Nephron progenitor cell (in vitro differentiated cells): ENCODE measurements around the gene NRG2.

Source experiments
- DNase-seq: peaks from one replicate; pipeline ENCODE4 v3.0.0; 2021
- H3K27ac Mint-ChIP-seq: 2 replicates; pipeline ENCODE4 v1.8.0; 2021; ENCODE audit warnings: mild to moderate bottlenecking, moderate library complexity, mixed read lengths
- H3K27me3 Mint-ChIP-seq: 2 replicates; pipeline ENCODE4 v1.8.0; 2021; ENCODE audit warnings: mild to moderate bottlenecking, low read depth, mixed read lengths; ENCODE audit not compliant: poor library complexity
- H3K36me3 Mint-ChIP-seq: 2 replicates; pipeline ENCODE4 v1.8.0; 2021; ENCODE audit warnings: low read depth, mixed read lengths
- H3K4me1 Mint-ChIP-seq: 2 replicates; pipeline ENCODE4 v1.8.0; 2021; ENCODE audit warnings: mixed read lengths
- H3K4me3 Mint-ChIP-seq: 2 replicates; pipeline ENCODE4 v1.8.0; 2021; ENCODE audit warnings: mild to moderate bottlenecking, moderate library complexity, mixed read lengths
- H3K9me3 Mint-ChIP-seq: 2 replicates; pipeline ENCODE4 v1.8.0; 2021; ENCODE audit warnings: mild to moderate bottlenecking, moderate library complexity, mixed read lengths
- CTCF ChIP-seq: fragments of 200-600 bp; sonication (generic); IDR thresholded peaks from 2 replicates; pipeline ENCODE4 v1.5.0; 2021; ENCODE audit warnings: antibody characterized with exemption

Gene NRG2

GRCh38 chr5:140044041-140044440 lies 942 bp upstream of the NRG2 start:
- Mint-ChIP-seq H3K4me1 (peaks cover 8% of the 10 kb centered on the region), H3K9me3 (no peaks in the 10 kb centered on the region), H3K36me3 (no peaks in the 10 kb centered on the region), H3K27ac (no peak overlapping the region), H3K27me3 (peaks cover 97% of the 10 kb centered on the region), H3K4me3 (peak overlapping the region; percentile 72)
- no peak for DNase-seq
- TF ChIP-seq CTCF: no peak

- H3K4me3 Mint-ChIP-seq: peak overlapping the region; percentile 72
- DNase-seq: no peak
- TF ChIP-seq CTCF: no peak
- H3K27ac Mint-ChIP-seq: no peak overlapping the region
- no peaks in the 10 kb centered on the region for H3K9me3 Mint-ChIP-seq
- peaks cover 9% of the 10 kb centered on the region for H3K4me1 Mint-ChIP-seq
- H3K36me3 Mint-ChIP-seq: no peaks in the 10 kb centered on the region
- peaks cover 99% of the 10 kb centered on the region for H3K27me3 Mint-ChIP-seq
These were observed 391 bp upstream of the NRG2 start for GRCh38 chr5:140043508-140043872.

DNA sequence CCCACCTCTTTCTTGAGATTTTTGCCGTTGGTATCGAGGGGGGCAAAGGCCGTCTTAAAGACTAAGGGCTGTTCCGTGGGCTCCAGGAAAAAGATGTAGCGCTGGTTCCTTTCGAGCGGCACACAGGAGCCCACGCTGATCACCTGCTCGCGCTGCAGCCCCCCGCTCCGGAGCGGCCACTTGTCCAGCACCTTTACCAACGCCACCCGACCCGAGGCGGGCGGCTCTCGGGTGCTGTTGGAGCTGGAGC lies 781 bp downstream of the NRG2 start:
- Mint-ChIP-seq H3K36me3 (no peaks in the 10 kb centered on the region), H3K27me3 (peaks cover 99% of the 10 kb centered on the region), H3K4me3 (no peak overlapping the region), H3K4me1 (peaks cover 12% of the 10 kb centered on the region), H3K9me3 (no peaks in the 10 kb centered on the region), H3K27ac (no peak overlapping the region)
- TF ChIP-seq CTCF: no peak
- no peak for DNase-seq

- TF ChIP-seq CTCF: no peak
- H3K27ac Mint-ChIP-seq: no peak overlapping the region
- peaks cover 99% of the 10 kb centered on the region for H3K27me3 Mint-ChIP-seq
These were observed 1.4 kb downstream of the NRG2 start for GRCh38 chr5:140041492-140042392.

GRCh38 chr5:140041099-140041491 lies 2.0 kb downstream of the NRG2 start:
- peaks cover 99% of the 10 kb centered on the region for H3K27me3 Mint-ChIP-seq
- peak overlapping the region; percentile 70 for H3K4me3 Mint-ChIP-seq
- no peaks in the 10 kb centered on the region for H3K9me3 Mint-ChIP-seq
- H3K36me3 Mint-ChIP-seq: no peaks in the 10 kb centered on the region
- no peak for TF ChIP-seq CTCF
- no peak overlapping the region for H3K27ac Mint-ChIP-seq
- DNase-seq: no peak
- peaks cover 12% of the 10 kb centered on the region for H3K4me1 Mint-ChIP-seq

More at GRCh38 chr5:140041492-140042392, 1.4 kb downstream of the NRG2 start:
- no peaks in the 10 kb centered on the region for H3K36me3 Mint-ChIP-seq
- H3K4me3 Mint-ChIP-seq: peak overlapping the region; percentile 70
- H3K9me3 Mint-ChIP-seq: no peaks in the 10 kb centered on the region
- DNase-seq: peak; percentile 55
- H3K4me1 Mint-ChIP-seq: peaks cover 12% of the 10 kb centered on the region

- H3K36me3 Mint-ChIP-seq: no peaks in the 10 kb centered on the region
- H3K27me3 Mint-ChIP-seq: peaks cover 99% of the 10 kb centered on the region
- peaks cover 12% of the 10 kb centered on the region for H3K4me1 Mint-ChIP-seq
These were observed 2.7 kb downstream of the NRG2 start for GRCh38 chr5:140040358-140040757.

More at GRCh38 chr5:140040358-140040757, 2.7 kb downstream of the NRG2 start:
- DNase-seq: no peak
- Mint-ChIP-seq H3K4me3 (no peak overlapping the region), H3K9me3 (no peaks in the 10 kb centered on the region), H3K27ac (no peak overlapping the region)
- TF ChIP-seq CTCF: no peak
